ENCODE results near the gene RRAS2. TPM values are rescaled to one million over a fixed set of nuclear protein-coding genes. Genes with fewer than 3 reads are reported as not detected.

The RRAS2 gene
- total and polyA plus RNA-seq, 9 of the 15 experiments (the other 6 are each of a cell fraction or from before 2014, with no cell fraction given): 9.4 to 47.5 (median 37.6) TPM

GRCh38 chr11:14304601-14305000, 54.4 kb downstream of the RRAS2 start:
- DNase-seq (ENCODE audit: extremely low read depth in 1 of 4, low spot score in 3 of 4) (no peak), FAIRE-seq (no peak), ATAC-seq (no peak)
- Histone ChIP-seq H3K4me2 (ENCODE audit: insufficient read depth, low read length) (no peak overlapping the region), H2AFZ (ENCODE audit: low read depth, low read length) (no peak overlapping the region), H3K27ac (ENCODE audit: extremely low read depth, low read depth, low read length) (no peak overlapping the region), H3K9me3 (replicated peaks; ENCODE audit: control insufficient read depth, insufficient read depth, low read depth, low read length) (no peaks in the 10 kb centered on the region), H4K20me1 (replicated peaks; ENCODE audit: control insufficient read depth, insufficient read depth, low read length) (peaks cover 10% of the 10 kb centered on the region; the same call in 1 of the 2 replicates), H3K79me2 (ENCODE audit: control insufficient read depth, insufficient read depth, low read length) (peaks cover 33% of the 10 kb centered on the region; the same call in 2 of the 3 replicates), H3K9me1 (ENCODE audit: control insufficient read depth, insufficient read depth, low read length) (no peaks in the 10 kb centered on the region), H3K9ac (ENCODE audit: insufficient read depth in 1 of 2, low read depth in 2 of 2, low read length in 2 of 2) (no peak overlapping the region), H3K4me3 (no peak overlapping the region), H3K36me3 (ENCODE audit: control insufficient read depth, insufficient read depth, low read length) (no peaks in the 10 kb centered on the region), H3K4me1 (replicated peaks in 1 of 2; ENCODE audit: control insufficient read depth in 2 of 2, insufficient read depth in 2 of 2, low read length in 2 of 2) (no peaks in the 10 kb centered on the region; a peak in 2 of 5 replicates), H3K27me3 (ENCODE audit: control insufficient read depth in 2 of 2, insufficient read depth in 2 of 2, low read length in 2 of 2) (no peaks in the 10 kb centered on the region)
- TF ChIP-seq ZNF395 (CRISPR knock-in tag; IDR thresholded peaks at IDR 0.05) (no peak), DPF2 (IDR thresholded peaks at IDR 0.05) (no peak), SAFB2 (IDR thresholded peaks at IDR 0.05; ENCODE audit: borderline replicate concordance, low read depth, low read length, severe bottlenecking) (no peak), ZNF175 (CRISPR knock-in tag; IDR thresholded peaks at IDR 0.05; ENCODE audit: low read depth) (no peak), ZNF75A (CRISPR knock-in tag; IDR thresholded peaks at IDR 0.05) (no peak), RB1 (IDR thresholded peaks at IDR 0.05; ENCODE audit: low read depth) (no peak), SMAD2 (IDR thresholded peaks at IDR 0.05; ENCODE audit: low read depth, low read length) (no peak), SMAD1 (IDR thresholded peaks at IDR 0.05; ENCODE audit: low read depth, low read length, partially characterized antibody) (no peak), CBFA2T3 (IDR thresholded peaks at IDR 0.05) (no peak), ZNF263 (CRISPR knock-in tag; IDR thresholded peaks at IDR 0.05; ENCODE audit: borderline replicate concordance) (no peak), FOXP4 (CRISPR knock-in tag; IDR thresholded peaks at IDR 0.05; ENCODE audit: borderline replicate concordance) (no peak)
- TF ChIP-seq, protein P1, sequence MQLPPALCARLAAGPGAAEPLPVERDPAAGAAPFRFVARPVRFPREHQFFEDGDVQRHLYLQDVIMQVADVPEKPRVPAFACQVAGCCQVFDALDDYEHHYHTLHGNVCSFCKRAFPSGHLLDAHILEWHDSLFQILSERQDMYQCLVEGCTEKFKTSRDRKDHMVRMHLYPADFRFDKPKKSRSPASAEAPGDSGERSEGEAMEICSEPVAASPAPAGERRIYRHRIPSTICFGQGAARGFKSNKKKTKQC (CRISPR knock-in tag; IDR thresholded peaks at IDR 0.05): no peak
- in situ Hi-C loops (cut with MboI): loop anchor here (10.0 kb wide), 2 partner anchors 110 to 150 kb away; no protein-coding TSS in a partner anchor
- ChIA-PET POLR2A (interaction anchor here (0.6 to 1.1 kb wide), 3 partner anchors 8 to 1130 kb away, joined by 3 to 4 read pairs (median 3); no protein-coding TSS in a partner anchor), CTCF (ENCODE audit: low intra/inter-chr PET ratio) (interaction anchor here (0.7 kb wide), 1 partner anchor 912 kb away, joined by 3 read pairs; no protein-coding TSS in a partner anchor)
- no TSS peak for BruUV-seq (replicated peaks)
- intact Hi-C loops (cut with micrococcal nuclease): no loop called here
